Measurements from ENCODE around the gene ZFAND3. TPM values are rescaled to one million over a fixed set of nuclear protein-coding genes. Genes with fewer than 3 reads are reported as not detected.

ZFAND3 gene
- total and polyA plus RNA-seq, 8 donors: 65.9 to 125 (median 118) TPM

GRCh38 chr6:38160831-38161230 is 341.3 kb downstream of the ZFAND3 start:
- ATAC-seq (no peak), DNase-seq (no peak)
- no peaks in the 10 kb centered on the region for H3K27me3 ChIP-seq
- H3K4me1 ChIP-seq: peaks cover 0 to 4% of the 10 kb centered on the region in 2 donors
- H3K9me3 ChIP-seq: no peaks in the 10 kb centered on the region
- no peak overlapping the region for H3K4me3 ChIP-seq
- no peak for TF ChIP-seq CTCF (IDR thresholded peaks at IDR 0.05)
- H3K27ac ChIP-seq: no peak overlapping the region
- H3K36me3 ChIP-seq: peaks cover 0 to 8% of the 10 kb centered on the region in 2 donors
- intact Hi-C loops (cut with DNase I): no loop called here

GRCh38 chr6:38161331-38161730 is 341.8 kb downstream of the ZFAND3 start:
- Histone ChIP-seq H3K4me1 (no peaks in the 10 kb centered on the region), H3K9me3 (no peaks in the 10 kb centered on the region), H3K27ac (no peak overlapping the region), H3K4me3 (no peak overlapping the region), H3K36me3 (peaks cover 0 to 8% of the 10 kb centered on the region in 2 donors), H3K27me3 (no peaks in the 10 kb centered on the region)
- TF ChIP-seq CTCF (IDR thresholded peaks at IDR 0.05): no peak
- ATAC-seq (no peak), DNase-seq (no peak)
- intact Hi-C loops (cut with DNase I): no loop called here

- Histone ChIP-seq H3K27me3 (no peaks in the 10 kb centered on the region), H3K9me3 (no peaks in the 10 kb centered on the region), H3K4me3 (no peak overlapping the region), H3K4me1 (no peaks in the 10 kb centered on the region), H3K36me3 (peaks cover 0 to 8% of the 10 kb centered on the region in 2 donors), H3K27ac (no peak overlapping the region)
- TF ChIP-seq CTCF (IDR thresholded peaks at IDR 0.05): no peak
- DNase-seq (no peak), ATAC-seq (no peak)
- intact Hi-C loops (cut with DNase I): no loop called here
These were observed 342.4 kb downstream of the ZFAND3 start for GRCh38 chr6:38161754-38162492.

GRCh38 chr6:38162493-38163185 is 343.1 kb downstream of the ZFAND3 start:
- no peaks in the 10 kb centered on the region for H3K9me3 ChIP-seq
- intact Hi-C loops (cut with DNase I): no loop called here
- no peak overlapping the region for H3K27ac ChIP-seq
- no peak for ATAC-seq
- H3K4me3 ChIP-seq: no peak overlapping the region
- no peak for TF ChIP-seq CTCF (IDR thresholded peaks at IDR 0.05)
- DNase-seq: no peak
- H3K36me3 ChIP-seq: peaks cover 0 to 8% of the 10 kb centered on the region in 2 donors
- H3K27me3 ChIP-seq: no peaks in the 10 kb centered on the region
- H3K4me1 ChIP-seq: no peaks in the 10 kb centered on the region
